Measurements from ENCODE around the gene SLCO1C1. TPM values are rescaled to one million over a fixed set of nuclear protein-coding genes. Genes with fewer than 3 reads are reported as not detected.
"Not testable (repeated sequence)": the region's sequence is repeated elsewhere in the genome, so short reads cannot be mapped to it uniquely, and the experiment has no call there.

Gene SLCO1C1
- total RNA-seq, 2 donors from 2014 or later = 0.35 to 0.37 TPM

DNA sequence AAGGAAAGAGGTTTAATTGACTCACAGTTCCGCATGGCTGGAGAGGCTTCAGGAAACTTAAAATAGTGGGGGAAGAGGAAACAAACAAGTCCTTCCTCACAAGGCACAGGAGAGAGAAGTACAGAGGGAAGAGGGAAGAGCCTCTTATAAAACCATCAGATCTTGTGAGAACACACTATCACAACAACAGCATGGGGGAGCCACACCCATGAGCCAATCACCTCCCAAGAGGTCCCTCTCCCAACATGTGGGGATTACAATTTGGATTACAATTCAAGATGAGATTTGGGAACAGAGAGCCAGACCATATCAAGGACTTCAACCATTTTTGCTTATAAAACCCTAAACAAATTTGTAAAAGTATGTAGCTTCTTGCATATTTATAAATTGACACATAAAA is 45.8 kb downstream of the SLCO1C1 start:
- intact Hi-C loops (cut with DNase I) = no loop called here
- H3K27ac ChIP-seq = no peak overlapping the region
- H3K36me3 ChIP-seq = no peaks in the 10 kb centered on the region
- no peak for DNase-seq
- no peaks in the 10 kb centered on the region for H3K27me3 ChIP-seq
- TF ChIP-seq, protein P1, sequence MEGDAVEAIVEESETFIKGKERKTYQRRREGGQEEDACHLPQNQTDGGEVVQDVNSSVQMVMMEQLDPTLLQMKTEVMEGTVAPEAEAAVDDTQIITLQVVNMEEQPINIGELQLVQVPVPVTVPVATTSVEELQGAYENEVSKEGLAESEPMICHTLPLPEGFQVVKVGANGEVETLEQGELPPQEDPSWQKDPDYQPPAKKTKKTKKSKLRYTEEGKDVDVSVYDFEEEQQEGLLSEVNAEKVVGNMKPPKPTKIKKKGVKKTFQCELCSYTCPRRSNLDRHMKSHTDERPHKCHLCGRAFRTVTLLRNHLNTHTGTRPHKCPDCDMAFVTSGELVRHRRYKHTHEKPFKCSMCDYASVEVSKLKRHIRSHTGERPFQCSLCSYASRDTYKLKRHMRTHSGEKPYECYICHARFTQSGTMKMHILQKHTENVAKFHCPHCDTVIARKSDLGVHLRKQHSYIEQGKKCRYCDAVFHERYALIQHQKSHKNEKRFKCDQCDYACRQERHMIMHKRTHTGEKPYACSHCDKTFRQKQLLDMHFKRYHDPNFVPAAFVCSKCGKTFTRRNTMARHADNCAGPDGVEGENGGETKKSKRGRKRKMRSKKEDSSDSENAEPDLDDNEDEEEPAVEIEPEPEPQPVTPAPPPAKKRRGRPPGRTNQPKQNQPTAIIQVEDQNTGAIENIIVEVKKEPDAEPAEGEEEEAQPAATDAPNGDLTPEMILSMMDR (IDR thresholded peaks at IDR 0.05) = no peak
- no peak overlapping the region for H3K4me3 ChIP-seq
- no peak overlapping the region for H3K9ac ChIP-seq (ENCODE audit: low read depth in 2 of 2, low read length in 2 of 2)
- no peaks in the 10 kb centered on the region for H3K9me3 ChIP-seq
- H3K4me1 ChIP-seq = no peaks in the 10 kb centered on the region

DNA sequence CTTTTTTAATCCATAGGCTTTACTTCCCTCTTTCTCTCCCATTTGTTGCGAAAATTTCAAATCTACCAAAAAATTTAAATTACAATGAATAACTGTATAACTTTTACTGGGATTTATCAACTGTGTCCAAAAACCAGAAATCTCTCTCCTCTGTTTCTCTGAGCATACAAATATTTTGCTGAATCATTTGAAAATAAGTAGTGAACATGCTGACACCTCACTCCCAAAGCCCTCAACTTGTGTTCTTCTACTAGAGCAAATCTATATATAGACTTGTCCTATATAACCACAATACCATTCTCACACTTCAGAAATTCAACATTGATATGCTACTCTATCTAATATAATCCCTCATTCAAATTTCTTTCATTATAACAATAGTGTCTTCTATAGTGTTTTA is 53.1 kb downstream of the SLCO1C1 start:
- H3K4me3 ChIP-seq = no peak overlapping the region
- H3K36me3 ChIP-seq = no peaks in the 10 kb centered on the region
- TF ChIP-seq, protein P1 (IDR thresholded peaks at IDR 0.05) = no peak
- H3K27me3 ChIP-seq = no peaks in the 10 kb centered on the region
- no peaks in the 10 kb centered on the region for H3K4me1 ChIP-seq
- intact Hi-C loops (cut with DNase I) = no loop called here
- DNase-seq = no peak
- no peaks in the 10 kb centered on the region for H3K9me3 ChIP-seq
- H3K27ac ChIP-seq = no peak overlapping the region
- no peak overlapping the region for H3K9ac ChIP-seq (ENCODE audit: low read depth in 2 of 2, low read length in 2 of 2)

DNA sequence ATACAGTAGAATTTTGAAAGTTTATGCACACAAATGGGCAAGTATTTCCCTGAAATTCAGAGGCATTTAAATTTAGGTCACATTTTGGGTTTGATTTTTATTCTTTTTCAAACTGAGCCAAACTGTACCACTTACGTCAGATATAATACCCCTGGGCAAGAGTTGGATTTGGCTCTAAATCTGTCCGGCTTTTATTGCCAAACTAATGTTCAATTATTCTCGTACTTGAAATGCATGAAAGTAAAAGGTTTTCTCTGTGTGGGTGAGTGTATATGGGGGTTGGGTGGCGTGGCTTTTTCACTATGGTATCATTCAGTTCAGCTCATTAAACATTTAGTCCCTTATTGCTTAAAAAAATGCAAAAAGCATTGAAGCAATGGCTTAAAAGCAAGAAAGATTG is 55.9 kb downstream of the SLCO1C1 start:
- TF ChIP-seq, protein P1 (IDR thresholded peaks at IDR 0.05) = no peak
- H3K4me3 ChIP-seq = no peak overlapping the region
- no peak for DNase-seq
- H3K4me1 ChIP-seq = no peaks in the 10 kb centered on the region
- H3K9ac ChIP-seq (ENCODE audit: low read depth in 2 of 2, low read length in 2 of 2) = no peak overlapping the region
- no peak overlapping the region for H3K27ac ChIP-seq
- no peaks in the 10 kb centered on the region for H3K36me3 ChIP-seq
- intact Hi-C loops (cut with DNase I) = no loop called here
- no peaks in the 10 kb centered on the region for H3K9me3 ChIP-seq
- H3K27me3 ChIP-seq = no peaks in the 10 kb centered on the region

DNA sequence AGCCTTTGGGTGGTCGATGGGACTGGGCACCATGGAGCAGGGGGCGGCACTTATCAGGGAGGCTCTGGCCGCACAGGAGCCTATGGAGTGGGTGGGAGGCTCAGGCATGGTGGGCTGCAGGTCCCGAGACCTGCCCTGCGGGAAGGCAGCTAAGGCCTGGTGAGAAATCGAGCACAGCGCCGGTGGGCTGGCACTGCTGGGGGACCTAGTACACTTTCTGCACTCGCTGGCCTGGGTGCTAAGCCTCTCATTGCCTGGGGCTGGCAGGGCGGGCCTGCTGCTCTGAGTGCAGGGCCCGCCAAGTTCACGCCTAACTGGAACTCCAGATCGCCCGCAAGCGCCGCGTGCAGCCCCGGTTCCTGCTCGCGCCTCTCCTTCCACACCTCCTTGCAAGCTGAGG is 82.3 kb downstream of the SLCO1C1 start:
- TF ChIP-seq, protein P1 (IDR thresholded peaks at IDR 0.05) = no peak
- no peak for DNase-seq

DNA sequence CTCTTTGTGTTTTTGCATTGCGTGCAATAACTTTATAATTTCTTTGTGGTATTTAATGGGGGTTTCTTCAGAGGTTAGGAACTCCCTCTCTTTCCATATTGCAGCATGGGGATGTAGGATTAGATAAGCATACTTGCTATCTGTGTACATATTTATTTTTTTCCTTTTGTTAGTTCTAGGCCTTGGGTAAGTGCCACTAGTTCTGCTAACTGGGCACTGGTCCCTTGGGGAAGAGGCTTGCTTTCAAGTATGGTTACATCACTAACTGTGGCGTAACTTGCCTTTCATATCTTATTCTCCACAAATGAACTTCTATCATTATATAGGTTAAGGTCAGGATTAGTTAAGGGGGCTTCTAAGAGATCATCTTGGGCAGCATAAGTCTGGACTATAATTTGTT is 83.8 kb downstream of the SLCO1C1 start:
- no peaks in the 10 kb centered on the region for H3K36me3 ChIP-seq
- H3K4me1 ChIP-seq = no peaks in the 10 kb centered on the region
- H3K27ac ChIP-seq = no peak overlapping the region
- H3K9me3 ChIP-seq = no peaks in the 10 kb centered on the region
- DNase-seq = no peak
- TF ChIP-seq, protein P1 (IDR thresholded peaks at IDR 0.05) = no peak
- H3K4me3 ChIP-seq = no peak overlapping the region
- intact Hi-C loops (cut with DNase I) = no loop called here
- no peaks in the 10 kb centered on the region for H3K27me3 ChIP-seq
- H3K9ac ChIP-seq (ENCODE audit: low read depth in 2 of 2, low read length in 2 of 2) = no peak overlapping the region

More for the DNA sequence above, 82.3 kb downstream of the SLCO1C1 start:
- H3K27me3 ChIP-seq = no peaks in the 10 kb centered on the region
- no peaks in the 10 kb centered on the region for H3K4me1 ChIP-seq
- H3K9me3 ChIP-seq = no peaks in the 10 kb centered on the region
- H3K36me3 ChIP-seq = no peaks in the 10 kb centered on the region
- no peak overlapping the region for H3K9ac ChIP-seq (ENCODE audit: low read depth in 2 of 2, low read length in 2 of 2)
- H3K27ac ChIP-seq = no peak overlapping the region
- intact Hi-C loops (cut with DNase I) = no loop called here
- H3K4me3 ChIP-seq = no peak overlapping the region

DNA sequence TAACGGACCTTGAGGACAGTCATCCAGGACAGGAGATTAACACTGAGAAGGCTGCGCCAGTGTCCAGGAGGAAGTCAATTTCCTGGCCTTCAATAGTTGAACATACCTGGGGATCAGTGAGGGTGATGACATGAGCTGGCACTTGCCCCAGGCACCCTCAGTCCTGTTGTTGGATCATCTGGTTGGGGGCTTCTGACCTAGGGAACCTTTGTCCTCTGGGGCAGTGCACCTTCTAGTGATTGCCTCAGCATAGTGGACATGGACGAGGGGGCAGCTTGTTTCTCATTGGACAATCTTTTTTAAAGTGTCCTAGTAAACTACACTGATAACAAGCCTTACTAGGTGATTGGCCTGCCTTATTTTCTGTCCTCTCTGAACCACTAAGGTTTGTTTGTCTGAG is 84.8 kb downstream of the SLCO1C1 start:
- H3K4me3 ChIP-seq; H3K4me1 ChIP-seq; H3K27ac ChIP-seq; H3K9me3 ChIP-seq; H3K36me3 ChIP-seq; intact Hi-C loops (cut with DNase I); H3K9ac ChIP-seq (ENCODE audit: low read depth in 2 of 2, low read length in 2 of 2); H3K27me3 ChIP-seq; DNase-seq: not testable (repeated sequence)

DNA sequence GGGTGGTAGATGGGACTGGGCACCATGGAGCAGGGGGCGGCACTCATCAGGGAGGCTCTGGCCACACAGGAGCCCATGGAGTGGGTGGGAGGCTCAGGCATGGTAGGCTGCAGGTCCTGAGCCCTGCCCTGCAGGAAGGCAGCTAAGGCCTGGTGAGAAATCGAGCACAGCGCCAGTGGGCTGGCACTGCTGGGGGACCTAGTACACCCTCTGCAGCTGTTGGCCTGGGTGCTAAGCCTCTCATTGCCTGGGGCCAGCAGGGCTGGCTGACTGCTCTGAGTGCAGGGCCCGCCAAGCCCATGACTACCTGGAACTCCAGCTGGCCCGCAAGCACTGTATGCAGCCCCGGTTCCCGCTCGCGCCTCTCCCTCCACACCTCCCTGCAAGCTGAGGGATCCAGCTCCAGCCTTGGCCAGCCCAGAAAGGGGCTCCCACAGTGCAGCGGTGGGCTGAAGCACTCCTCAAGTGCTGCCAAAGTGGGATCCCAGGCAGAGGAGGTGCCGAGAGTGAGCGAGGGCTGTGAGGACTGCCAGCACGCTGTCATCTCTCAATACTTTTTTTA is 88.7 kb downstream of the SLCO1C1 start:
- intact Hi-C loops (cut with DNase I); H3K4me3 ChIP-seq; H3K4me1 ChIP-seq; H3K27me3 ChIP-seq; DNase-seq; H3K36me3 ChIP-seq; H3K27ac ChIP-seq; H3K9me3 ChIP-seq; H3K9ac ChIP-seq (ENCODE audit: low read depth in 2 of 2, low read length in 2 of 2): not testable (repeated sequence)

Measured in colonic mucosa (tissue), 4 donors.